ENCODE results near the gene UQCRC2. TPM values are rescaled to one million over a fixed set of nuclear protein-coding genes. Genes with fewer than 3 reads are reported as not detected.

Gene UQCRC2
- polyA plus RNA-seq, 1 of the 3 experiments (the other 2 are of a cell fraction) = 155 TPM

- no peak for TF ChIP-seq RCOR1 (IDR thresholded peaks at IDR 0.05; ENCODE audit: low read length)
- TF ChIP-seq NRF1 (IDR thresholded peaks at IDR 0.05; ENCODE audit: low read depth, low read length) = no peak
- no peak for TF ChIP-seq RFX5 (IDR thresholded peaks at IDR 0.05; ENCODE audit: low read length)
- TF ChIP-seq NFIC (IDR thresholded peaks at IDR 0.05; ENCODE audit: borderline replicate concordance) = no peak
- no peak for TF ChIP-seq FOXJ3 (CRISPR knock-in tag; IDR thresholded peaks at IDR 0.05)
- no peak for TF ChIP-seq RXRA (IDR thresholded peaks at IDR 0.05; ENCODE audit: borderline replicate concordance, low read depth)
- no peak for TF ChIP-seq GABPA (IDR thresholded peaks at IDR 0.05; ENCODE audit: low read depth)
- no peak for TF ChIP-seq JUND (IDR thresholded peaks at IDR 0.05)
- ChIA-PET CTCF (no interaction called here), POLR2A (no interaction called here)
- H3K27me3 ChIP-seq (ENCODE audit: insufficient read depth) = no peaks in the 10 kb centered on the region
- peaks cover 0 to 19% of the 10 kb centered on the region in 2 experiments for H3K36me3 ChIP-seq (replicated peaks in 1 of 2; ENCODE audit: control insufficient read depth in 1 of 2, insufficient read depth in 2 of 2, low read length in 1 of 2)
- no peaks in the 10 kb centered on the region for H3K9me3 ChIP-seq
- peaks cover 8% of the 10 kb centered on the region for H3F3A ChIP-seq (replicated peaks; ENCODE audit: insufficient read depth)
- no peak for DNase-seq
- H3K79me2 ChIP-seq (ENCODE audit: insufficient read depth) = peaks cover 85% of the 10 kb centered on the region
- no peak overlapping the region for H3K9ac ChIP-seq
- H3K4me1 ChIP-seq (ENCODE audit: control insufficient read depth in 1 of 2, insufficient read depth in 2 of 2, low read depth in 1 of 2, low read length in 1 of 2) = peaks cover 0 to 9% of the 10 kb centered on the region in 2 experiments; a peak in 1 of 4 replicates
- no peak overlapping the region for H3K4me2 ChIP-seq
- no peak overlapping the region for H2AFZ ChIP-seq (ENCODE audit: low read depth)
- H3K4me3 ChIP-seq (ENCODE audit: low read depth in 2 of 2, low read length in 1 of 2) = no peak overlapping the region
- H3K27ac ChIP-seq (ENCODE audit: low read depth in 2 of 2, low read length in 1 of 2) = no peak overlapping the region
- 96% methylated on average over 2 of the region's 2 CpGs for WGBS (ENCODE audit: low lambda C conversion rate)
- no peaks in the 10 kb centered on the region for H3K9me2 ChIP-seq
- H4K20me1 ChIP-seq (ENCODE audit: insufficient read depth) = peaks cover 13% of the 10 kb centered on the region; the same call in 1 of the 2 replicates
Observed at GRCh38 chr16:22031483-22032083, 78.4 kb downstream of the UQCRC2 start.

Other genes with a start within 250 kb of the UQCRC2 start
- 9.2 and 16.1 TPM in 2 replicates for gene NPIPB4, start 95.6 kb upstream of the UQCRC2 start, polyA plus RNA-seq (2012; rRNA removed)
- not detected in 2 replicates for gene PDZD9, start 47.8 kb downstream of the UQCRC2 start, polyA plus RNA-seq (2012; rRNA removed)
- gene MOSMO, start 54.8 kb downstream of the UQCRC2 start, polyA plus RNA-seq (2012; rRNA removed) = 8.0 and 10.0 TPM in 2 replicates
- gene VWA3A, start 139.2 kb downstream of the UQCRC2 start, polyA plus RNA-seq (2012; rRNA removed) = not detected in 2 replicates
- gene SDR42E2, start 209.1 kb downstream of the UQCRC2 start, polyA plus RNA-seq (2012; rRNA removed) = not detected in 2 replicates